Endothelial cell of umbilical vein (primary cell): Measurements from ENCODE around the gene SLC5A4. TPM values are rescaled to one million over a fixed set of nuclear protein-coding genes. Genes with fewer than 3 reads are reported as not detected.

Source experiments
- BruUV-seq: library from RNA; stranded (reverse); fragments of 400-500 nt; replicated peaks from 2 replicates; lab custom pipeline; 2021; lab: Mats Ljungman, UMichigan
- CTCF ChIA-PET: fragments of 300-600, 350-600 bp; sonication (Branson Sonifier 250); formaldehyde crosslinking; loops from one replicate; lab custom pipeline; 2021; ENCODE audit warnings: antibody characterized with exemption, inconsistent platforms; lab: Charles Lee
- POLR2A ChIA-PET: fragments of 300-600, 350-600 bp; sonication (Branson Sonifier 250); formaldehyde crosslinking; loops from one replicate; lab custom pipeline; 2021; ENCODE audit warnings: antibody characterized with exemption, inconsistent platforms; lab: Charles Lee
- DNase-seq: peaks from one replicate; pipeline ENCODE4 v3.0.0-alpha.2; 2011; ENCODE audit warnings: low read depth, low spot score
- FAIRE-seq: peaks from 2 replicates; lab custom pipeline; 2011; peaks lifted over from hg19 to GRCh38; lab: Jason Lieb, UNC
- H2AFZ ChIP-seq: 2 replicates; pipeline ENCODE4 v1.6.0; 2012; ENCODE audit warnings: low read depth, low read length, control low read depth, inconsistent platforms
- H3K27ac ChIP-seq: 2 replicates; pipeline ENCODE4 v1.5.1; 2011; ENCODE audit warnings: low read depth, mild to moderate bottlenecking, control low read depth, low read length, moderate library complexity; ENCODE audit not compliant: insufficient read depth
- H3K27me3 ChIP-seq, 2 experiments: 2 replicates each; pipeline versions ENCODE4 v1.6.0 to v1.6.1; 2011; ENCODE audit warnings: low read length in 2 of 2, mixed read lengths in 1 of 2; ENCODE audit not compliant: control insufficient read depth in 2 of 2, insufficient read depth in 2 of 2
- H3K36me3 ChIP-seq, 2 experiments: 2 replicates in 1 of 2; 3 replicates in 1 of 2; pipeline ENCODE4 v1.5.1; 2011; ENCODE audit warnings: low read length in 2 of 2, mild to moderate bottlenecking in 1 of 2, moderate library complexity in 1 of 2; ENCODE audit not compliant: control insufficient read depth in 2 of 2, insufficient read depth in 2 of 2; ENCODE audit errors: extremely low read depth in 1 of 2
- H3K4me1 ChIP-seq: 3 replicates; pipeline ENCODE4 v1.5.1; 2011; ENCODE audit warnings: mild to moderate bottlenecking, low read length; ENCODE audit not compliant: control insufficient read depth, insufficient read depth; ENCODE audit errors: extremely low read depth
- H3K4me2 ChIP-seq: 2 replicates; pipeline ENCODE4 v1.6.1; 2011; ENCODE audit warnings: low read length, control low read depth, mixed read lengths; ENCODE audit not compliant: insufficient read depth
- H3K4me3 ChIP-seq, 3 experiments: fragments of 200-600 bp in 1 of 3; sonication (generic), shearing (Covaris generic) in 1 of 3; replicated peaks in 1 of 3; 2 replicates each; pipeline ENCODE4 v1.5.1; 2011 to 2016; ENCODE audit warnings: control low read depth in 3 of 3, low read length in 3 of 3, mild to moderate bottlenecking in 2 of 3, inconsistent platforms in 1 of 3, low read depth in 1 of 3, moderate library complexity in 1 of 3; ENCODE audit not compliant: insufficient read depth in 1 of 3
- H3K79me2 ChIP-seq: 2 replicates; pipeline ENCODE4 v1.6.0; 2012; ENCODE audit warnings: low read length, inconsistent platforms; ENCODE audit not compliant: control insufficient read depth, insufficient read depth
- H3K9ac ChIP-seq: replicated peaks from 2 replicates; pipeline ENCODE3; 2011; ENCODE audit warnings: low read length, control low read depth; ENCODE audit not compliant: insufficient read depth; ENCODE audit errors: extremely low read depth
- H3K9me1 ChIP-seq: replicated peaks from 3 replicates; pipeline ENCODE4 v1.6.0; 2011; ENCODE audit warnings: mild to moderate bottlenecking, low read length; ENCODE audit not compliant: control insufficient read depth, insufficient read depth; ENCODE audit errors: extremely low read depth
- H3K9me3 ChIP-seq: replicated peaks from 2 replicates; pipeline ENCODE4 v1.5.1; 2012; ENCODE audit warnings: low read length, inconsistent platforms; ENCODE audit not compliant: control insufficient read depth, insufficient read depth
- H4K20me1 ChIP-seq: replicated peaks from 2 replicates; pipeline ENCODE3; 2011; ENCODE audit warnings: mild to moderate bottlenecking, low read length; ENCODE audit not compliant: control insufficient read depth, insufficient read depth; ENCODE audit errors: extremely low read depth
- CTCF ChIP-seq, 2 donors: IDR thresholded peaks; 1 replicate in 1 of 2; 2 replicates in 1 of 2; pipeline ENCODE4 v1.5.1; 2011; ENCODE audit warnings: low read length in 2 of 2, mild to moderate bottlenecking in 2 of 2, moderate library complexity in 2 of 2, control low read depth in 1 of 2, inconsistent platforms in 1 of 2, low read depth in 1 of 2; ENCODE audit not compliant: insufficient read depth in 1 of 2; ENCODE audit errors: extremely low read depth in 1 of 2
- EZH2 ChIP-seq: IDR thresholded peaks from 2 replicates; pipeline ENCODE4 v1.6.1; 2012; ENCODE audit warnings: borderline replicate concordance, low read depth, mild to moderate bottlenecking, moderate library complexity, low read length, inconsistent platforms; ENCODE audit not compliant: severe bottlenecking
- FOS ChIP-seq: IDR thresholded peaks from 2 replicates; pipeline ENCODE4 v1.6.1; 2011; ENCODE audit warnings: mild to moderate bottlenecking, low read length, moderate library complexity, borderline replicate concordance; ENCODE audit not compliant: insufficient read depth
- GATA2 ChIP-seq: IDR thresholded peaks from 2 replicates; pipeline ENCODE4 v1.7.0; 2011; ENCODE audit warnings: low read depth, mild to moderate bottlenecking, moderate library complexity, mixed read lengths, low read length; ENCODE audit not compliant: insufficient read length, insufficient read depth
- JUN ChIP-seq: IDR thresholded peaks from 2 replicates; pipeline ENCODE4 v1.6.1; 2011; ENCODE audit warnings: borderline replicate concordance, low read depth; ENCODE audit not compliant: insufficient read length, insufficient read depth
- MAX ChIP-seq: IDR thresholded peaks from 2 replicates; pipeline ENCODE4 v1.6.1; 2011; ENCODE audit not compliant: insufficient read depth, insufficient read length
- MYC ChIP-seq: IDR thresholded peaks from one replicate; pipeline ENCODE4 v1.6.1; 2011; ENCODE audit warnings: mild to moderate bottlenecking, low read depth, low read length
- POLR2A ChIP-seq: IDR thresholded peaks from 2 replicates; pipeline ENCODE4 v1.6.1; 2012; ENCODE audit warnings: low read depth, mild to moderate bottlenecking, control low read depth, low read length
- POLR2AphosphoS5 ChIP-seq: IDR thresholded peaks from 2 replicates; pipeline ENCODE4 v1.6.1; 2012; ENCODE audit warnings: low read depth, mild to moderate bottlenecking, control low read depth, low read length, moderate library complexity; ENCODE audit not compliant: insufficient read depth
- dilution Hi-C: fragments of 300-500 bp; cut with MboI; formaldehyde crosslinking; loops from one replicate; pipeline ENCODE4 v1.15.0; 2019; ENCODE audit warnings: low sequenced_read_pairs; ENCODE audit not compliant: extremely low pct_ligation_motif_present
- intact Hi-C: fragments of 100-400 bp; cut with micrococcal nuclease; formaldehyde crosslinking; loops from one replicate; pipeline ENCODE4 v1.10.0; 2022
- polyA plus RNA-seq, 4 experiments: library from polyadenylated mRNA; depleted of rRNA in 3 of 4; stranded (reverse) in 3 of 4; unstranded in 1 of 4; fragments of >200 nt; gene quantifications; 2 replicates each; pipeline versions ENCODE4 v1.2.1 to v1.2.3, GENCODE V29; 2011 to 2012; ENCODE audit warnings: missing spikeins in 1 of 4
- total RNA-seq: library from RNA; stranded (reverse); gene quantifications from 2 replicates; pipeline ENCODE4 v1.2.3, GENCODE V29; 2021

Gene SLC5A4
- total and polyA plus RNA-seq, 2 donors (not counting 3 experiments of a cell fraction or from before 2014, with no cell fraction given): 1.5 to 2.8 TPM

GRCh38 chr22:32226326-32227104 lies 28.6 kb downstream of the SLC5A4 start:
- H3K9me3 ChIP-seq: no peaks in the 10 kb centered on the region
- no peaks in the 10 kb centered on the region for H3K27me3 ChIP-seq
- H4K20me1 ChIP-seq: no peaks in the 10 kb centered on the region
- intact Hi-C loops (no loop called here), dilution Hi-C loops (no loop called here)
- no TSS peak for BruUV-seq
- H3K9me1 ChIP-seq: no peaks in the 10 kb centered on the region
- H3K9ac ChIP-seq: no peak overlapping the region
- no peak for TF ChIP-seq GATA2
- no peak for TF ChIP-seq FOS
- no peak for TF ChIP-seq EZH2
- no peak for TF ChIP-seq MYC
- no peak for TF ChIP-seq POLR2AphosphoS5
- no peak for TF ChIP-seq MAX
- no peak for TF ChIP-seq JUN
- no peak for TF ChIP-seq POLR2A
- no peak for TF ChIP-seq CTCF (IDR thresholded peaks at IDR 0.05; ENCODE audit: extremely low read depth in 1 of 2, insufficient read depth in 1 of 2, low read depth in 1 of 2, low read length in 2 of 2)
- no peak overlapping the region for H3K4me2 ChIP-seq
- no peaks in the 10 kb centered on the region for H3K79me2 ChIP-seq
- peaks cover 0 to 2% of the 10 kb centered on the region in 2 experiments for H3K36me3 ChIP-seq
- no peak overlapping the region for H3K4me3 ChIP-seq
- POLR2A ChIA-PET: no interaction called here
- CTCF ChIA-PET: interaction anchor here (1.6 kb wide), 1 partner anchor 40 kb away, joined by 6 read pairs; no protein-coding TSS in a partner anchor
- H2AFZ ChIP-seq: no peak overlapping the region
- no peak overlapping the region for H3K27ac ChIP-seq
- H3K4me1 ChIP-seq: no peaks in the 10 kb centered on the region
- FAIRE-seq: no peak
- no peak for DNase-seq
